GM12878 (cell line): ENCODE measurements around the gene CDK16. TPM values are rescaled to one million over a fixed set of nuclear protein-coding genes. Genes with fewer than 3 reads are reported as not detected.

Experiments used
- IKZF2 ChIP-seq, 2 experiments: fragments of 450-650 bp; IDR thresholded peaks; 2 replicates each; pipeline ENCODE4 v1.6.1; 2017; ENCODE audit warnings: mild to moderate bottlenecking in 2 of 2, moderate library complexity in 2 of 2
- KAT2A ChIP-seq: conservative IDR thresholded peaks from 2 replicates; pipeline ENCODE4 v1.6.1; 2011; ENCODE audit warnings: low read depth, low read length; ENCODE audit not compliant: control insufficient read depth
- PAX5 ChIP-seq: IDR thresholded peaks from 2 replicates; pipeline ENCODE4 v1.6.1; 2011; ENCODE audit warnings: low read depth, low read length, borderline replicate concordance
- RAD21 ChIP-seq: IDR thresholded peaks from 2 replicates; pipeline ENCODE4 v1.6.1; 2011; ENCODE audit warnings: mild to moderate bottlenecking, low read depth, low read length, moderate library complexity; ENCODE audit not compliant: insufficient read depth
- ZNF24 ChIP-seq: fragments of 450-650 bp; IDR thresholded peaks from 2 replicates; pipeline ENCODE4 v1.6.1; 2017; ENCODE audit warnings: antibody characterized with exemption, mild to moderate bottlenecking
- polyA plus RNA-seq, 11 experiments: library from polyadenylated mRNA; depleted of rRNA in 4 of 11; unstranded in 6 of 11; stranded (reverse) in 5 of 11; fragments of >200 nt; fragmentation: Nextera tagmentation in 4 of 11; fragmentation: Illumina TruSeq in 1 of 11; extraction: Ambion mirVana in 4 of 11; extraction: Trizol in 1 of 11; gene quantifications; 1 replicate in 1 of 11; 2 replicates in 10 of 11; pipeline versions ENCODE4 v1.2.1 to v1.2.3, GENCODE V29; 2011 to 2016; ENCODE audit warnings: inconsistent platforms in 2 of 11, missing spikeins in 2 of 11, low read depth in 1 of 11
- total RNA-seq, 4 experiments: library from RNA; depleted of rRNA in 3 of 4; stranded (reverse); fragments of >200 nt in 3 of 4; fragmentation: Illumina TruSeq in 1 of 4; extraction: Trizol in 1 of 4; gene quantifications; 2 replicates each; pipeline versions ENCODE4 v1.2.1 to v1.2.3, GENCODE V29; 2013 to 2021
- TF ChIP-seq, protein P1 (sequence below): fragments of 450-650 bp; formaldehyde crosslinking; IDR thresholded peaks from 2 replicates; pipeline ENCODE4 v1.4.0; 2022; ENCODE audit warnings: mild to moderate bottlenecking, moderate library complexity
- TF ChIP-seq, protein P2 (sequence below): fragments of 450-650 bp; IDR thresholded peaks from 2 replicates; pipeline ENCODE4 v1.6.1; 2017; ENCODE audit warnings: antibody characterized with exemption, mild to moderate bottlenecking, moderate library complexity

CDK16 gene
- total and polyA plus RNA-seq, 10 of the 15 experiments (the other 5 are each of a cell fraction or from before 2014, with no cell fraction given): 2.4 to 75.1 (median 48.2) TPM

DNA sequence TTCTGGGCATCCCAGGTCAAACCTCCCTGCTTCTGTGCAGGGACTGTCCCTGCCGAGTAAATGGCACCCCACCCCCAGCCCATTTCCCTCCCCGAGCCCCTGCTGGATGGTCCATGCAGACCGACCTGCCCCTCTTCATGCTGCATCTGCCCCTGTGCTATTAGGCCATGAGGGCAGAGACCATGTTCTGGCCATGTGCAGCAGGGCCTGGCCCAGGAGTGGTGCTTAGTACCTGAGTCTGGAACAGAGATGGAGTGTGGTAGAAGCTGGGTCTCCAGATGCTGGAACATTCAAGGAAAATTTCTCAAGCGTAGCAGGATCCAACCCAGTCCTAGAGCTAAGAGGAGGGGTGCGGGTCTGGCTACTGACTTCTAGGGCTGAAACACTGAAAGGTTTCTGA is 40.1 kb upstream of the CDK16 start (continued):
- no peak for TF ChIP-seq RAD21
- TF ChIP-seq PAX5: no peak
- TF ChIP-seq ZNF24: no peak
- TF ChIP-seq, protein P1, sequence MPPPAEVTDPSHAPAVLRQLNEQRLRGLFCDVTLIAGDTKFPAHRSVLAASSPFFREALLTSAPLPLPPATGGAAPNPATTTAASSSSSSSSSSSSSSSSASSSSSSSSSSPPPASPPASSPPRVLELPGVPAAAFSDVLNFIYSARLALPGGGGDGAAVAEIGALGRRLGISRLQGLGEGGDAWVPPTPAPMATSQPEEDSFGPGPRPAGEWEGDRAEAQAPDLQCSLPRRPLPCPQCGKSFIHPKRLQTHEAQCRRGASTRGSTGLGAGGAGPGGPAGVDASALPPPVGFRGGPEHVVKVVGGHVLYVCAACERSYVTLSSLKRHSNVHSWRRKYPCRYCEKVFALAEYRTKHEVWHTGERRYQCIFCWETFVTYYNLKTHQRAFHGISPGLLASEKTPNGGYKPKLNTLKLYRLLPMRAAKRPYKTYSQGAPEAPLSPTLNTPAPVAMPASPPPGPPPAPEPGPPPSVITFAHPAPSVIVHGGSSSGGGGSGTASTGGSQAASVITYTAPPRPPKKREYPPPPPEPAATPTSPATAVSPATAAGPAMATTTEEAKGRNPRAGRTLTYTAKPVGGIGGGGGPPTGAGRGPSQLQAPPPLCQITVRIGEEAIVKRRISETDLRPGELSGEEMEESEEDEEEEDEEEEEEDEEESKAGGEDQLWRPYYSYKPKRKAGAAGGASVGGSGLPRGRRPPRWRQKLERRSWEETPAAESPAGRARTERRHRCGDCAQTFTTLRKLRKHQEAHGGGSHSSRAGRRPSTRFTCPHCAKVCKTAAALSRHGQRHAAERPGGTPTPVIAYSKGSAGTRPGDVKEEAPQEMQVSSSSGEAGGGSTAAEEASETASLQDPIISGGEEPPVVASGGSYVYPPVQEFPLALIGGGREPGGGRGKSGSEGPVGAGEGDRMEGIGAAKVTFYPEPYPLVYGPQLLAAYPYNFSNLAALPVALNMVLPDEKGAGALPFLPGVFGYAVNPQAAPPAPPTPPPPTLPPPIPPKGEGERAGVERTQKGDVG (CRISPR knock-in tag): no peak
- no peak for TF ChIP-seq IKZF2 (IDR thresholded peaks at IDR 0.05)
- TF ChIP-seq, protein P2, sequence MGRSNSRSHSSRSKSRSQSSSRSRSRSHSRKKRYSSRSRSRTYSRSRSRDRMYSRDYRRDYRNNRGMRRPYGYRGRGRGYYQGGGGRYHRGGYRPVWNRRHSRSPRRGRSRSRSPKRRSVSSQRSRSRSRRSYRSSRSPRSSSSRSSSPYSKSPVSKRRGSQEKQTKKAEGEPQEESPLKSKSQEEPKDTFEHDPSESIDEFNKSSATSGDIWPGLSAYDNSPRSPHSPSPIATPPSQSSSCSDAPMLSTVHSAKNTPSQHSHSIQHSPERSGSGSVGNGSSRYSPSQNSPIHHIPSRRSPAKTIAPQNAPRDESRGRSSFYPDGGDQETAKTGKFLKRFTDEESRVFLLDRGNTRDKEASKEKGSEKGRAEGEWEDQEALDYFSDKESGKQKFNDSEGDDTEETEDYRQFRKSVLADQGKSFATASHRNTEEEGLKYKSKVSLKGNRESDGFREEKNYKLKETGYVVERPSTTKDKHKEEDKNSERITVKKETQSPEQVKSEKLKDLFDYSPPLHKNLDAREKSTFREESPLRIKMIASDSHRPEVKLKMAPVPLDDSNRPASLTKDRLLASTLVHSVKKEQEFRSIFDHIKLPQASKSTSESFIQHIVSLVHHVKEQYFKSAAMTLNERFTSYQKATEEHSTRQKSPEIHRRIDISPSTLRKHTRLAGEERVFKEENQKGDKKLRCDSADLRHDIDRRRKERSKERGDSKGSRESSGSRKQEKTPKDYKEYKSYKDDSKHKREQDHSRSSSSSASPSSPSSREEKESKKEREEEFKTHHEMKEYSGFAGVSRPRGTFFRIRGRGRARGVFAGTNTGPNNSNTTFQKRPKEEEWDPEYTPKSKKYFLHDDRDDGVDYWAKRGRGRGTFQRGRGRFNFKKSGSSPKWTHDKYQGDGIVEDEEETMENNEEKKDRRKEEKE: no peak
- no peak for TF ChIP-seq KAT2A
